Measurements from ENCODE around the gene AFF1.

DNA sequence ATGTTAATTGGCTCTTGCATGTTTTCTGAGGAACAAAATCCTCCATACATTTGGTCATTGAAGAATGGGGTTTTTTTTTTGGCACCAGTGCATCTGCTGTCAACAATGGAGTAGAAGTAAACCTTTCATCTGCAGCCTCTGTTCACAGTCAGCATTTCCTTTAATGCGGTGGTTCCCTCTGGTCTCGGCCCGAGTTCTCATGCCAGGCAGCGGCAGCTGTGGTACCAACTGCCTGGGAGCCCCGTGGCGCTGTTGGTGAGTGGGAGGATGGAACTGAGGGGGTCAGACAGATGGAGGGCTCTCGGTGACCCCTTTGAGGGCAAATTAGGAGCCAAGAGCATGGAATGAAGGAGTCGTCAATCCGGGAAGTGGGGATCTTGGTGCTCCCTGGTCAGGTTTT is 114.7 kb downstream of the AFF1 start:
- no peak for TF ChIP-seq EZH2phosphoT487 (IDR thresholded peaks at IDR 0.05; ENCODE audit: low read depth, severe bottlenecking, unreplicated experiment)
- TF ChIP-seq CTCF (IDR thresholded peaks at IDR 0.05; ENCODE audit: poor library complexity), result no peak
